ENCODE data around the gene PITX2. TPM values are rescaled to one million over a fixed set of nuclear protein-coding genes. Genes with fewer than 3 reads are reported as not detected.
A peak's percentile ranks its signal among the peaks of the same experiment; 100 is the strongest.

Gene PITX2
- total RNA-seq, 1 donor from 2014 or later, result not detected

DNA sequence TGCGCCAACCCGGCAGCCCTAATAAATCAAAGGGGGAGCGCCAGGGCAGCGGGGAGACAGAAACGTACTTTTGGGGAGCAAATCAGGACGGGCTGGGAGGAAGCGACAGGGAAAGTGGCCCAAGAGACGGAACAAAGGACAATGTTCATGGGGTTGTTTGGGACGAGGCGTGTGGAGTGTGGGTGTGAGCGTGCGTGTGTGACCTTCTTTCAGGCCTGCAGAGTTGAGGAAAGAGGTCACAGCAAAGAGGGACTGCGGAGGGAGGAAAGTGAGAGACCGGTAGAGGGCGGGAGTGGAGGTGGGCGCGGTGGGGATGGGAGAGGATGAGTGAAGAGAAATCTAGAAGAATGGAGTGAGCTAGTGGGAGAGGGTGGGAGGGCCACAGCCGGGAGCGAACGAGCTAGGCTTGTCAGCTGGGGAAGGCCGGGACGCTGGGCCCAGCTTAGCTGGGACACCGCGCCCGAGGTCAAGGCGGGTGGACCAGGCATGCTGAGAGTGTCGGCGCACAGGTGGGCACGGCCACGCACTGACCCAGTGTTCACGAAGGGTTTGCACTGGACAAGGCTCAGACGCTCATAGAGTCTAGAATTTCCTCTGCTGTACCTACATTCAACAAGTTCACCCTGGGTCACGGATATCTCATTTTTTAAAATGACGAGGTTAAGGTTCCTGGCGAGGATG is 14.7 kb upstream of the PITX2 start:
- DNase-seq, result no peak
- intact Hi-C loops (cut with DNase I), result loop anchor here (10.0 kb wide), 1 partner anchor 837 kb away; no protein-coding TSS in a partner anchor
- no peak for ATAC-seq (ENCODE audit: poor library complexity)

DNA sequence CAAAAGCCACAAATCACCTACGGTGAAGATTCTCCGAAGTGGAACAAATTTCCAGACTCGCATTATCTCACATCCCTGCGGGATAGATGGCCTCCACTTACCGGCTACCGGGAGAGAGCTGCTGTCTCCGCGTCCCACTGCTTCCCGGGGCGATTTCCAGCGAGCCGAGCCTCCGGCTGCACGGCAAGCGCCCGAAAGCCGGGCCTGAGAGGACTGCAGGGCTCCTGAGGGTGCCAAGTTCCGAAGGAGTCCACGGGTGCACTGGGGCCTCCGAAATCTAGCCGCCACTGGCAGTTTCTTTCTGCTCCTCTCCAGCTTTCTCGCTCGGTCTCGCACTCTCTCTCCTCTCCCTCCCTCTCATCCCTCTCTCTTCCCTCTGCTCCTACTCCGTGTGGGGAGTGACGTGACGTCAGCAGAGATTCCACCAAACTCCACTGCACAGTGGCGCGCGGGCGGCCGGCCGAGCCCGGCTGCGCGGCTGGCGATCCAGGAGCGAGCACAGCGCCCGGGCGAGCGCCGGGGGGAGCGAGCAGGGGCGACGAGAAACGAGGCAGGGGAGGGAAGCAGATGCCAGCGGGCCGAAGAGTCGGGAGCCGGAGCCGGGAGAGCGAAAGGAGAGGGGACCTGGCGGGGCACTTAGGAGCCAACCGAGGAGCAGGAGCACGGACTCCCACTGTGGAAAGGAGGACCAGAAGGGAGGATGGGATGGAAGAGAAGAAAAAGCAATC is 14.0 kb upstream of the PITX2 start:
- ATAC-seq (ENCODE audit: poor library complexity) (peak; percentile 73), DNase-seq (no peak)
- intact Hi-C loops (cut with DNase I), result loop anchor here (10.0 kb wide), 1 partner anchor 838 kb away; no protein-coding TSS in a partner anchor

DNA sequence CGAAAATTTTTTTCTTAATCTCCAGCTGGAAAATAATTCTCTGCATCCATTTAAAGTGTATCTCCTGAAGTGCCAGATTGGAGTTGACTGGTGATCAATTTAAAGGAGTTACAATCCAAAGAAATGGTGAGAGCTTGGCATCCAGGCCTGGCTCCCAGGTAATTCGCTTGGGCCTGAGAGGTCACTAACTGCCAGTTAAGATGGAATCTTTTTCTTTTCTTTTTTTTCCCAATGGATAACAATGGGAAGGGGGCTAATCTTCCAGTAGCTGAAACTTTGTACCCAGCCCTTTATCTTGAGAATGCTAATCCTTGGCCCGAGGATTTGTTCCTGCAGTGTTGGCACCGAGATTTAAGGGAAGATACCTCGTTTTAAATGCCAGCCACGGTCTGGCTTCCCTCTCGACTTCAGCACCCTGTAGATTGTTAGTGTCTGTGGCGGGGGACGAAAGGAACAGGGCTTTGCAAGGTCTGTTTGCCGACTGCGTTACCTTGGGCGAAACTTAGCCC is 13.3 kb upstream of the PITX2 start:
- ATAC-seq (ENCODE audit: poor library complexity) (no peak), DNase-seq (no peak)
- intact Hi-C loops (cut with DNase I), result loop anchor here (10.0 kb wide), 1 partner anchor 839 kb away; no protein-coding TSS in a partner anchor

DNA sequence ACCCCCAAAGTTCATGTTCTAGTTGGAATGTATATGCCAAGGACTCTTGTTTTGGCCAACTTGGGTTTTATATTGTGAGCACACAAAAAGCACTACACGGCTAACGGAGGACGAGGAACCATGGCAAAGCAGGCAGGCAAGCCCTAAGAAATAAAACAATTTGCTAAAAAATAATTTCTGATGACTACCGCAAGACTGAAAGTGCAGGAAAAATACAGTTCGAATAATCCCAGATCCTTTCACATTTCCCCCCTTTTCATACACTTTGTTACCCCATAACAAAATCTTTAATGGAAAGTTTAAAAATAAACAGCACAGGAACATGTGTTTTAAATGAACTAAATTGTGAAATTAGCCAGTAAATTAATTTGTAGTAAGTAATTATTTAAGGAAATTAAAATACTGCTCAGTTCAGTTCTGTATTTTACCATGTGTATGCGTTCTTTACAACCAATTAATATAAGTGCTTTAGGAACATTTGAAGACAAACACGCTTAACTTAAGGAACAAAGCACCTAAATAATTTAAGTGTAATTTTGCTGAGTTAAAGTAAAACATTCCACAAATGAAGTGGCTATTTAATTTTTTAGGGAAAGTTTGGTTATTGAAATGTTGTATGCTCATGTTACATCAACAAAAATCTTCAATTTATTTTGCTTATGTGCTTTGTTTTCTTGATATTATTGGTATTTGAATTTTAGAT is 12.4 kb upstream of the PITX2 start:
- intact Hi-C loops (cut with DNase I), result loop anchor here (10.0 kb wide), 1 partner anchor 839 kb away; no protein-coding TSS in a partner anchor
- DNase-seq, result no peak
- ATAC-seq (ENCODE audit: poor library complexity), result no peak

DNA sequence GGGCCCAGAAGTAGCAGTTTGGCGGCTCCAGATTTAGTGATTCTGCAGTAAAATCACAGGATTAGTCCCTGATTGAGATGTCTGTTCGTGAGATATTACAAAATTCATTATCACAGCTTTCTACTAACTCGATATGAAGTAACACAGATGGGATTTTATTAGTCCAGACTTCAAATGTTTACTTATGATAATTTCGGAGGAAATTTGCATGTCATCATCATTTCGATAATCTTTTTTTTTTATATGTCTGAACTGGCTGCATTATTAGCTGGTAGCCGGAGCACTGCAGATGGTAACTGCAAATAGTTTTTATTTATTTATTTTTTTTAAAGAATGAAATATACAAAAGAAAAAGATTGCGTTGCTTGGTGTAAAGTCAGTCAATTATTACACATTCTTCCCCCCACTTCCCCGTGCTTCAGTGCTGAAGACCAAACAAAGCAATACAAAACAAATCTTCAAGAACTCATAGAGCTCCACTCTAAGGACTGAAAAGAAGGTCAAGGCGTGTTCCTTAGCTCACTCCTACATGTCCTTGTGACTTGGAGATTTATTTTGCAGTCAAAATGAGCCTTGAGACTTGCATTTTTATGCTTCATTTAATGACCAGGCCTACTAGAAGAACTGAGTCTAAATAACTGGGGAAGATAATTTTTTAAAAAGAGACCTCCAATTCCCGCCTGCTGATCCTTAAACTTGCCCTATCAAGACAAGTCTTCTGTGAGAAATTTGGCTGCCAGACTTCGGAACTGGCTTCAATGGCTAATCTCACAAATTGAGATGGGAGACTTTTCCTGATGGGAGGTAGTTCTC is 11.7 kb upstream of the PITX2 start:
- no peak for ATAC-seq (ENCODE audit: poor library complexity)
- intact Hi-C loops (cut with DNase I), result loop anchor here (10.0 kb wide), 1 partner anchor 840 kb away; no protein-coding TSS in a partner anchor
- no peak for DNase-seq

DNA sequence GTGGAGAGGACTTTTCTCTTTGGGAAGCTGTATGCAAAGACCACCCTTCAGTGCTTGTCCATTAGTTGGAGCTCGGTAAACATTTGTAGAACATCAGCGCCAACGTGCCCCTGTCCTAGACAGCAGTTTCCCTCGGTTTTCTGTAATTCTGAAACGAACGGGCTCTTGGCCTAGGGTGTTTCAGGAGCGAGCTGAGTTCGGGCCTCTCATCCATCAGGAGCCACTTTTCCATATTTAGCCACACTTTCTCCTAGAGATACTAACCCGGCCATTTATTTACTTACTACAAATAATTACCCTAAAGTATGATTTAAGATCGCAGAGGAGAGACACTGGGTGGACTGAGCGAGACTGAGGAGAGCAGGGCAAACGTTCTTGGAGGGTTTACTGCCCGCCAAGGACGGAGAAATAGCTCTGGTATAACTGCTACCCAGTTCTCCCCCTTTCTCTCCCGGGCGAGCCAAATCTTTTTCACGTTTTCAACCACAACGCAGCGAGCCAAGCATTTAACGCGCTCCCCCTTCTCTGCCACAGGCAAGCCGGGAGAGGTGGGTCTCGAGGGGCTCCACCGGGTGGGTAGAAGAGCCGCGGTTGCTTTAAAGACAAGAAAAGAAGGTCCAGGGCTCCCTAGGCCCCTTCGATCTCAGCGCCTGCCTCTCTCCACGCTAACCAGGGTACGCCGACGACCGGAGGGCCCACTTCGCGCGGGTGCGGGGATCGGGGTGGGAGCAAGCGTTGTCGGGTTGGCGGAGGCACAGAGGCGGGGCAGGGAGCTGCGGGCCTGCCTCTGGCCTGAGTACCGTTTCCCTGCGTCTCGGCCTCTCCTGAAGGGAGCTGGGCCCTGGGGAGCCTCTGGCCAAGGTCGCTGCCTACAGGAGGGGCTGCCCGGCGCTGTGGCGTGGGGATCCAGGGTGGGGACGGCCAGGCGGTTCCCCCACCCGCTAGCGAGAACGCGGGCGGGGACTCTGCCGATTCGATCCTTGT is 10.8 kb upstream of the PITX2 start:
- DNase-seq, result no peak
- intact Hi-C loops (cut with DNase I), result loop anchor here (10.0 kb wide), 1 partner anchor 841 kb away; no protein-coding TSS in a partner anchor
- ATAC-seq (ENCODE audit: poor library complexity), result no peak

DNA sequence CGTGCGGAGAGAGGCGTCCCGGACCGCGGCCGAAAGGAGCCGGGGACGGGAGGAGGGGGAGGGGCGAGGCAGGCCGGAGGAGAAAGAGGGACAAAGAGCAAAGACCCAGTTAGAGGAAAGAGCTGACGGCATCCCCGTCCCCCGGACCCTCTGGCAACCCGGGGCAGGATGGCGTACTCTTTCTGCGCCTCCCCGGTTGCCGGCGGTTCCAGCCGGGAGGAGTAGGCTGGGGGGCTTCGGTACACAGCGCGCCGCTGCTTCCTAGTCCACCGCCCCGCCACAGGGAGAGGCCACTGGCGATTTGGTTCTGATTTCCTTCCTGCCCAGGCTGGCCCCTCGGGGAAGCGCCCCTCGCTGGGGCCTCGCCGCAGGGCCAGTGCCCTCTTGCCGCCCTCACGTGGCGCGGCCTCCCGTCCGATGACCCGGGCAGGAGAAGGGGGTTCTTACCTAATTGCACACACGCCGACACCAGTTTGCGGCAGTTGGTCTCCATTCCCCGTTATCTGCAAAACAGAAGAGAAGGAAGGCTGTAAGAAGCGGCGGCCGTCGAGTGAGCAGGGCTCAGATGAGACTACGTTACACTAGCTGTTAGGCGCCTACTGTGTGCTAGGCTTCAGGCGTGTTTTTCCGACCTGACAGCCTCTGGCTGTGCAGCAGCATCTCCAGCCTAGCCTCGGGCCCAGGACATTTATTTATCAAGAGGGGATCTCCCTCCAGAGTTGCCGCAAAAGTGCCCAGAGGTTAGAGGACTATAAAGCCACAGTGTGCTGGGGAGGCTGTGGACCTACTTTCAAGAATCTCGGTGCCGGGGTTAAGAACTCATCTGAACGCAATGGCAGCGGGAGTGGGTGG is 9.9 kb upstream of the PITX2 start:
- ATAC-seq (ENCODE audit: poor library complexity), result no peak
- intact Hi-C loops (cut with DNase I), result loop anchor here (10.0 kb wide), 1 partner anchor 842 kb away; no protein-coding TSS in a partner anchor
- no peak for DNase-seq

DNA sequence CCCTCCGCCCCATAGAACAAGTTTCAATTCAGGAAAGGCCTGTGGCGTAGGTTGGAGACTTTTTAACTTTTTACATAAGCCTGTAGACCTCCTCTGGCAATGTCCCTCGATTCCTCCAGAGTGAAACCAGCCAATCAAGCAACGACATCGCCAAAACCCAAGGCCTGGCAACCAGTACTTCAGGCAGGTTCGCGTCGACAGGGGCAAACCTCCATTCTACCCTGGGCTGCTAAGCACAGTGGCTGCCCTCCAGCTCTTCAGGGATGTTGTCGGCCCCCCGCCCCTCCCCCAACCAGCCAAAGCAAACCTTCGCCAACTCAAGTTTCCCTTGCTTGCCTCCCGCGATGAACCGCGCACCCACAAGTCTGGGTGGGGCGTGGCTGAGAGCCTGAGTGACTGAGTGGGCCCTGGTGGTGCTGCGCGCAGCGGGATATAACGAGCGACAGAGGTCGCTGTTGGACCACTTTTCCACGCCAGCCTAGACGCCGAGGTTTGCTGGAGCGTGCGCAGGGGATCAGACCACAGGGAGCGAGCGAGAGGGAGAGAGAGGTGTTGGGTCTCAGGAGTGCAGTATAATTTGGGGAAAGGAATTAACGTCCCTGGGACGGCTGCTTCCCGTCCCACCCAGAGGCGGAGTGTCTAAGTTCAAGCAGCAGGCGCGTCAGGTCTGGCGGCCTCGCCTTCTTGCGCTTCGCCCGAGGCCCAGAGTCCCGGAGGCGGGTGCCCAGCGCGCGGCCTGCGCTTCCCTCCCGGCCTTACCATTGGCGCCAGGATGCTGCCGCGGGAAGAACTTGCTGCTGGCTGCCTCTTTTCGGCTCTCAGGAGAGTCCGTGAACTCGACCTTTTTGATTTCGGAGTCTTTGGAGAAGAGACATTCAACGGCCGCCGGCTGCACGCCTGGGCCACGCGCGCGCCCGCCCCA is 9.0 kb upstream of the PITX2 start:
- DNase-seq, result peak; percentile 66
- peak; percentile 95 for ATAC-seq (ENCODE audit: poor library complexity)
- intact Hi-C loops (cut with DNase I), result loop anchor here (10.0 kb wide), 1 partner anchor 843 kb away; no protein-coding TSS in a partner anchor

DNA sequence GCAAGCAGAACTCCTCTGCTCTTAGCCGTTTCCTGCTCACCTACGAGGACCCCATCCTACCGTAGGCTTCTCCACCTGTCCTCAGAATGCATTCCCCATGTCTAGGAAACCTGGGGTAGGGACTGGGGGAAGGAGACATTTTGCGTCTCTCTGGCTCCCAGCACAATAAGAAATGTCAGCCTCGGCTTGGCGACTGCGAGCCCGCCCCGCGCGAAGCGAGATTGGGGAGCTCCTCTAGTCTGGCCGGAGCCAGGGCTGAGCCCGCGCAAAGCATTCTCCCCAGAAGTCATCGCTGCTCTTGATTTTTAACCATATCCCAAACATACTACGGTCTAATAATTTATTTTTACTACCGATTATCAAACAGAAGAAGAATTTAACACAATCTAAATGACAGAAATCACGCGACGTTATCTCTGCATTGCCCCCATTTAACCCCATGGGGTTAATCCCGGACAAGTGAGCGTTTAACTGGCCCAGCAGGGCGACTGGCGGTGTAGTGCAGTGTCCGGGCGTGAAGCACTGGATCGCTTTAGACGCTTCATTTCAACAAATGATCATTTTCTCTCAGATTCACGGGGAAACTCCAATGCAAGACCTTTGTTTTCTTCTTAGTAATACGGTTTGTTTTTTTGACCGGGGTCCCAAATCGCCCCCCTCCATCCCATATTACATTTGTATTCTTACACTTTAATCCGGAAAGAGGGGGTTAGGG is 8.0 kb upstream of the PITX2 start:
- intact Hi-C loops (cut with DNase I), result loop anchor here (10.0 kb wide), 1 partner anchor 844 kb away; no protein-coding TSS in a partner anchor
- DNase-seq, result no peak
- ATAC-seq (ENCODE audit: poor library complexity), result no peak

DNA sequence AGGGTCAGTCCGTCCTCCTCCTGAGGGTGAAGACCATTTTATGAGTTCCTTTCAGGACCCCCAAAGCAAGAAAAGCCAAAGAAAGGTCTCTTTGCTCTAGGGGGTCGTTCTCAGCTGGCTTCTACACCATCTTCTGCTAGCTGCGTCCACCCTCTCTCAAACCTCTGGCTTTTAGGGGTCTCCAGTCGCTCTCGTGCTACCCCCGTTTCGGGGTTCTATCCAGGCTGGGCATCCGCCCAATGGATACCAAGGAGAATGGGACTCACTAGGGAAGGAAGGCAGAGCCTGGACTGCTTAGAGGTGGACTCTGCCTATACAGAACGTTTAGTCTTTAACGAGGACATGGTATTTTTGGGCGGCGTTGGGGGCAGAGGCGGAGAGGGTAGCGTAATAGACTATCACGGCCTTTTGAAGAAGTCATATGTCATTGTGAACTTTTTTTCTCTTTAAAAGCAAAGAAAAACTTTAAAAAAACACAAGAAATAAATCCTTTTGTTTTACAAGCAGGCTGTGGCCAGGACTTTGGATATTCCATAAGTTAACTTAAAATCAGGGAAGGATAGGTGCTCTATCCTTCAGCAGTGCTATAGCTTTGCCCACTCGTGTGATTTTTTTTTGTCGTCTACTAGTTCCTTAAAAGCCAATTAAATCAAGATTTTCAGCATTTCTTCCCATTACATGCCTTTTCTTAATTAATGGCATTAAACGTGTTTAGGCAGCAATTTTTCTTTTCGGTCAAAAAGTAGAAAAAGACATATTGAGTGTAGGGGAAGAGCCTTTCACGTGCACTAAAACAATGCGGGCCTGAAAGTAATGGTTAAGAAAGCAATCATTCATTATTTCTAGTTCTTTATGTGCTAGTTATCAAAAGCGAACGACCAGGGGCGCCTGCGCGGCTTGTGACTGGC is 7.2 kb upstream of the PITX2 start:
- ATAC-seq (ENCODE audit: poor library complexity) (no peak), DNase-seq (no peak)
- intact Hi-C loops (cut with DNase I), result loop anchor here (10.0 kb wide), 1 partner anchor 845 kb away; no protein-coding TSS in a partner anchor

DNA sequence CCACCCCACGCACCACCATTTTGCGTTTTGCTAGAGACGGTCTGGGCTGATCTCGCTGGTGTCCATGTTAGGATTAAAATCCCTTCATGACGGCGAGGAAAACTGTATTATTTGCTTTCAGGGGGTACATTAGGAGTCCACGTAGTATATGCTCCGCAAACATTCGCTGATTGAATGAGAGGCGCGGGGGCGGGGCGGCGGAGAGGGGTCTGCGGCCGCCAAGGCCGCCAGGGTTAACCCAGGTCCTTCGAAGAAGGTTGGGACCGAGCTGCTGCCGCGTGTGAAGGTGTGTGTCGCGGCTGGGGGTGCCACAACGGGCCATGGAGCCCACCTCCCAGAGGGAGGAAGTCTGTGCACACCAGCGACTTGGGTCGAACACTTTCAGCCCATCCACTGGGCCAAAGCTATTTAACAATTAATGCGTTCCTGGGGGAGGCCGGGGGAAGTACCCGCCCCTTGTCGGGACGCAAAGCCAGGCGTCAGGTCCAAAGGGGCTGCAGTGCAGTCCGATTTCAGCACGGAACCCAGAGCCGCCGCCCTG is 6.4 kb upstream of the PITX2 start:
- no peak for DNase-seq
- intact Hi-C loops (cut with DNase I), result no loop called here
- no peak for ATAC-seq (ENCODE audit: poor library complexity)

DNA sequence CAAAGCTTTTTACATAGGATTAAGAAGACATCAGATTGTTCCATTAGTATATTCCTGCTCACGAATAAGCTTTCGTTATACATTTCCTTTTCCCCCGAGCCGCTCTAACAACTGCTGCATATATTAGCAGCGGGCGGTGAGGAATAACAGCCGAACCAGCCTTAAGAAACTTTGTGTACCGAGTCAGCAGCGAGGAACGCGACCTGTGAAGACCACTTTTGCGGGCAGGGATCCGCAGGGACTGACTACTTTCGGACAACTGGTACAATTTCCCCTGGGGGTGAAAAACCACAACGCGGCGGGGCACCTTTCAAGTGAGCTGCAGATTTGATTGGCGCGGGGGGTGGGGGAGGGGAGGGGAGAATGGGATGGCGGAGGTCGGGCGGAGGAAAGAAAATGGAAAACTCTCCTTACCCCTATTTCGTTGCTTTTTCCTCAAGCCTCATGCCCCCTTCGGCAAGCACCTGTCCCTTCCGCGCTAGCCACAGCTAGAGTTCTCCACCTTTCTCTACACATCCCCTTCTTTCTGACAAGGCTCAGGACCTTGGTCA is 5.9 kb upstream of the PITX2 start:
- DNase-seq (no peak), ATAC-seq (ENCODE audit: poor library complexity) (no peak)
- intact Hi-C loops (cut with DNase I), result no loop called here
